Sigmoid colon (tissue), 4 donors: ENCODE measurements around the gene PDGFRA.

Experiments
- CTCF ChIP-seq, 4 experiments: fragments of 450-650 bp in 3 of 4; fragments of 200-600 bp in 1 of 4; IDR thresholded peaks; one replicate each; pipeline ENCODE4 v1.5.1; 2016 to 2019; ENCODE audit warnings: antibody characterized with exemption in 4 of 4, mild to moderate bottlenecking in 3 of 4, moderate library complexity in 2 of 4
- EP300 ChIP-seq, 4 donors: sonication (generic); formaldehyde crosslinking; IDR thresholded peaks; one replicate each; pipeline ENCODE4 v1.6.1; 2017; ENCODE audit warnings: antibody characterized with exemption in 4 of 4

- TF ChIP-seq CTCF (IDR thresholded peaks at IDR 0.05) (no peak), EP300 (IDR thresholded peaks at IDR 0.05) (no peak)
Observed at GRCh38 chr4:54274264-54274663, 45.2 kb downstream of the PDGFRA start.
